Astrocyte (in vitro differentiated cells and primary cell): ENCODE results near the gene NDFIP1. TPM values are rescaled to one million over a fixed set of nuclear protein-coding genes. Genes with fewer than 3 reads are reported as not detected.

Source experiments
- DNase-seq: peaks from one replicate; pipeline ENCODE4 v3.0.0-alpha.2; 2010; ENCODE audit warnings: low read depth
- FAIRE-seq: peaks from 2 replicates; lab custom pipeline; 2011; peaks lifted over from hg19 to GRCh38; lab: Jason Lieb, UNC
- H2AFZ ChIP-seq: 2 replicates; pipeline ENCODE4 v1.6.0; 2012; ENCODE audit warnings: low read depth, low read length, inconsistent platforms
- H3K27ac ChIP-seq: 2 replicates; pipeline ENCODE4 v1.5.1; 2011; ENCODE audit warnings: low read depth, low read length, inconsistent platforms
- H3K27me3 ChIP-seq: 2 replicates; pipeline ENCODE4 v1.6.0; 2011; ENCODE audit warnings: low read length, inconsistent platforms; ENCODE audit not compliant: insufficient read depth
- H3K36me3 ChIP-seq: 2 replicates; pipeline ENCODE4 v1.5.1; 2011; ENCODE audit warnings: low read length, inconsistent platforms; ENCODE audit not compliant: insufficient read depth
- H3K4me1 ChIP-seq: 2 replicates; pipeline ENCODE4 v1.5.1; 2011; ENCODE audit warnings: low read length, inconsistent platforms; ENCODE audit not compliant: insufficient read depth
- H3K4me2 ChIP-seq: 2 replicates; pipeline ENCODE4 v1.6.0; 2012; ENCODE audit warnings: low read length, inconsistent platforms
- H3K4me3 ChIP-seq: 2 replicates; pipeline ENCODE4 v1.5.1; 2011; ENCODE audit warnings: low read depth, mild to moderate bottlenecking, low read length, inconsistent platforms; ENCODE audit not compliant: insufficient read depth
- H3K79me2 ChIP-seq: 2 replicates; pipeline ENCODE4 v1.6.0; 2012; ENCODE audit warnings: mild to moderate bottlenecking, low read length, inconsistent platforms; ENCODE audit not compliant: insufficient read depth
- H3K9ac ChIP-seq: 2 replicates; pipeline ENCODE4 v1.6.0; 2012; ENCODE audit warnings: mild to moderate bottlenecking, low read length, inconsistent platforms
- H3K9me3 ChIP-seq: 2 replicates; pipeline ENCODE4 v1.5.1; 2012; ENCODE audit warnings: low read depth, mild to moderate bottlenecking, low read length, inconsistent platforms; ENCODE audit not compliant: insufficient read depth
- H4K20me1 ChIP-seq: 2 replicates; pipeline ENCODE4 v1.6.0; 2012; ENCODE audit warnings: low read length, inconsistent platforms; ENCODE audit not compliant: insufficient read depth
- H3K27ac Mint-ChIP-seq: one replicate; pipeline ENCODE4 v1.8.0; 2021; ENCODE audit warnings: mild to moderate bottlenecking, mixed read lengths; ENCODE audit not compliant: unreplicated experiment
- H3K27me3 Mint-ChIP-seq: one replicate; pipeline ENCODE4 v1.8.0; 2021; ENCODE audit warnings: low read depth, mixed read lengths; ENCODE audit not compliant: unreplicated experiment
- H3K36me3 Mint-ChIP-seq: one replicate; pipeline ENCODE4 v1.8.0; 2021; ENCODE audit warnings: low read depth, mixed read lengths; ENCODE audit not compliant: unreplicated experiment
- H3K4me1 Mint-ChIP-seq: one replicate; pipeline ENCODE4 v1.8.0; 2021; ENCODE audit warnings: low read depth, mixed read lengths; ENCODE audit not compliant: unreplicated experiment
- H3K4me3 Mint-ChIP-seq: one replicate; pipeline ENCODE4 v1.8.0; 2021; ENCODE audit warnings: mild to moderate bottlenecking, moderate library complexity, mixed read lengths; ENCODE audit not compliant: unreplicated experiment
- H3K9me3 Mint-ChIP-seq: one replicate; pipeline ENCODE4 v1.8.0; 2021; ENCODE audit warnings: mild to moderate bottlenecking, mixed read lengths; ENCODE audit not compliant: unreplicated experiment
- CTCF ChIP-seq: IDR thresholded peaks from 2 replicates; pipeline ENCODE4 v1.5.1; 2011; ENCODE audit warnings: low read depth, mild to moderate bottlenecking, inconsistent platforms, low read length, moderate library complexity; ENCODE audit not compliant: insufficient read depth
- EZH2 ChIP-seq: IDR thresholded peaks from 2 replicates; pipeline ENCODE4 v1.6.1; 2012; ENCODE audit warnings: mild to moderate bottlenecking, low read length, inconsistent platforms; ENCODE audit not compliant: insufficient read depth
- total RNA-seq: library from RNA; stranded (reverse); gene quantifications from 2 replicates; pipeline ENCODE4 v1.2.1, GENCODE V29; 2021

NDFIP1 gene
- total RNA-seq, 1 donor from 2014 or later, result 56.8 TPM

- no peaks in the 10 kb centered on the region for H3K9me3 Mint-ChIP-seq
- DNase-seq (no peak), FAIRE-seq (no peak)
- H3K9me3 ChIP-seq, result no peaks in the 10 kb centered on the region
- no peaks in the 10 kb centered on the region for H3K36me3 ChIP-seq
- no peaks in the 10 kb centered on the region for H4K20me1 ChIP-seq
- no peak overlapping the region for H3K4me3 Mint-ChIP-seq
- H3K27me3 ChIP-seq, result no peaks in the 10 kb centered on the region
- peaks cover 15% of the 10 kb centered on the region for H3K4me1 ChIP-seq
- no peaks in the 10 kb centered on the region for H3K79me2 ChIP-seq
- no peak overlapping the region for H3K27ac ChIP-seq
- H3K27ac Mint-ChIP-seq, result peak overlapping the region; percentile 50
- peak overlapping the region; percentile 38 for H3K4me3 ChIP-seq
- peaks cover 2% of the 10 kb centered on the region for H3K36me3 Mint-ChIP-seq
- peaks cover 3% of the 10 kb centered on the region for H3K27me3 Mint-ChIP-seq
- peak overlapping the region; percentile 84 for H3K4me2 ChIP-seq
- peak overlapping the region; percentile 90 for H2AFZ ChIP-seq
- H3K4me1 Mint-ChIP-seq, result peaks cover 4% of the 10 kb centered on the region
- no peak for TF ChIP-seq CTCF
- TF ChIP-seq EZH2, result no peak
- H3K9ac ChIP-seq, result peak overlapping the region; percentile 32
Observed at GRCh38 chr5:142063376-142063775, 45.2 kb upstream of the NDFIP1 start.

GRCh38 chr5:142063878-142064331 lies 44.7 kb upstream of the NDFIP1 start:
- H3K9ac ChIP-seq, result peak overlapping the region; percentile 32

More at GRCh38 chr5:142063878-142064331, 44.7 kb upstream of the NDFIP1 start:
- DNase-seq (peak; percentile 65), FAIRE-seq (no peak)
- H3K4me3 ChIP-seq, result peak overlapping the region; percentile 38
- no peaks in the 10 kb centered on the region for H3K27me3 ChIP-seq
- H3K9me3 Mint-ChIP-seq, result no peaks in the 10 kb centered on the region
- peak overlapping the region; percentile 90 for H2AFZ ChIP-seq
- peaks cover 15% of the 10 kb centered on the region for H3K4me1 ChIP-seq
- H3K4me2 ChIP-seq, result peak overlapping the region; percentile 84
- H3K4me3 Mint-ChIP-seq, result no peak overlapping the region
- no peaks in the 10 kb centered on the region for H3K9me3 ChIP-seq
- no peaks in the 10 kb centered on the region for H3K79me2 ChIP-seq
- TF ChIP-seq CTCF (no peak), EZH2 (no peak)
- H3K27ac ChIP-seq, result peak overlapping the region; percentile 14
- H3K4me1 Mint-ChIP-seq, result peaks cover 4% of the 10 kb centered on the region
- H3K27ac Mint-ChIP-seq, result peak overlapping the region; percentile 50
- H3K27me3 Mint-ChIP-seq, result peaks cover 3% of the 10 kb centered on the region
- no peaks in the 10 kb centered on the region for H4K20me1 ChIP-seq
- H3K36me3 ChIP-seq, result no peaks in the 10 kb centered on the region
- peaks cover 2% of the 10 kb centered on the region for H3K36me3 Mint-ChIP-seq
